HFFc6 (cell line): Measurements from ENCODE around the gene PPP1R8. TPM values are rescaled to one million over a fixed set of nuclear protein-coding genes. Genes with fewer than 3 reads are reported as not detected.
"Not testable (repeated sequence)": the region's sequence is repeated elsewhere in the genome, so short reads cannot be mapped to it uniquely, and the experiment has no call there.

Experiments used
- DNase-seq: peaks from one replicate; pipeline ENCODE4 v3.0.0-alpha.2; 2018
- H3K27ac Mint-ChIP-seq: 2 replicates; pipeline ENCODE4 v1.8.0; 2020; ENCODE audit warnings: mild to moderate bottlenecking, mixed read lengths
- H3K27me3 Mint-ChIP-seq: 2 replicates; pipeline ENCODE4 v1.8.0; 2021; ENCODE audit warnings: mild to moderate bottlenecking, moderate library complexity, mixed read lengths; ENCODE audit not compliant: insufficient read depth
- H3K36me3 Mint-ChIP-seq: 2 replicates; pipeline ENCODE4 v1.8.0; 2021; ENCODE audit warnings: low read depth, mixed read lengths
- H3K4me1 Mint-ChIP-seq: 2 replicates; pipeline ENCODE4 v1.8.0; 2020; ENCODE audit warnings: low read depth, mixed read lengths
- H3K4me3 Mint-ChIP-seq: 2 replicates; pipeline ENCODE4 v1.8.0; 2020; ENCODE audit warnings: mild to moderate bottlenecking, moderate library complexity, mixed read lengths
- H3K9me3 Mint-ChIP-seq: 2 replicates; pipeline ENCODE4 v1.8.0; 2020; ENCODE audit warnings: mild to moderate bottlenecking, mixed read lengths
- CTCF ChIP-seq: fragments of 200-600 bp; sonication (generic); IDR thresholded peaks from 2 replicates; pipeline ENCODE4 v1.5.0; 2021; ENCODE audit warnings: antibody characterized with exemption, mild to moderate bottlenecking
- total RNA-seq, 6 experiments: library from RNA; stranded (reverse); fragmentation: NEBNext Ultra II Directional; extraction: Animal tissue kit (Norgen Biotek cat#: 25700); gene quantifications; 2 replicates in 1 of 6; 3 replicates in 5 of 6; pipeline ENCODE4 v1.2.3, GENCODE V29; 2021

PPP1R8 gene
- total RNA-seq, 6 experiments from 2014 or later: 38.1 to 45.3 (median 39.1) TPM

GRCh38 chr1:27789540-27790041 is 41.0 kb upstream of the PPP1R8 start:
- Mint-ChIP-seq H3K9me3 (no peaks in the 10 kb centered on the region), H3K36me3 (peaks cover 18% of the 10 kb centered on the region), H3K27me3 (no peaks in the 10 kb centered on the region), H3K4me1 (peaks cover 45% of the 10 kb centered on the region), H3K27ac (peak overlapping the region; percentile 78), H3K4me3 (no peak overlapping the region)
- no peak for TF ChIP-seq CTCF
- peak; percentile 11 for DNase-seq

GRCh38 chr1:27790270-27790669 is 40.3 kb upstream of the PPP1R8 start:
- DNase-seq, H3K4me3 Mint-ChIP-seq, H3K9me3 Mint-ChIP-seq, H3K27me3 Mint-ChIP-seq, H3K27ac Mint-ChIP-seq: not testable (repeated sequence)
- peaks cover 23% of the 10 kb centered on the region for H3K36me3 Mint-ChIP-seq
- H3K4me1 Mint-ChIP-seq: peaks cover 38% of the 10 kb centered on the region

- Mint-ChIP-seq H3K9me3 (no peaks in the 10 kb centered on the region), H3K4me3 (no peak overlapping the region), H3K36me3 (peaks cover 39% of the 10 kb centered on the region), H3K27me3 (no peaks in the 10 kb centered on the region), H3K27ac (peak overlapping the region; percentile 36; the same call in 1 of the 2 replicates), H3K4me1 (peaks cover 10% of the 10 kb centered on the region)
- DNase-seq: no peak
- TF ChIP-seq CTCF: no peak
Measured at GRCh38 chr1:27795601-27796000, 35.0 kb upstream of the PPP1R8 start.

- no peak for DNase-seq
- Mint-ChIP-seq H3K36me3 (peaks cover 18% of the 10 kb centered on the region), H3K4me3 (no peak overlapping the region), H3K27me3 (no peaks in the 10 kb centered on the region), H3K27ac (no peak overlapping the region), H3K4me1 (no peaks in the 10 kb centered on the region), H3K9me3 (no peaks in the 10 kb centered on the region)
- TF ChIP-seq CTCF: no peak
Measured at GRCh38 chr1:27804791-27805190, 25.8 kb upstream of the PPP1R8 start.

- Mint-ChIP-seq H3K4me1 (no peaks in the 10 kb centered on the region), H3K36me3 (peaks cover 16% of the 10 kb centered on the region), H3K27ac (no peak overlapping the region), H3K4me3 (no peak overlapping the region), H3K9me3 (no peaks in the 10 kb centered on the region), H3K27me3 (no peaks in the 10 kb centered on the region)
- TF ChIP-seq CTCF: no peak
- DNase-seq: no peak
Measured at GRCh38 chr1:27806758-27807157, 23.8 kb upstream of the PPP1R8 start.

- DNase-seq: no peak
- Mint-ChIP-seq H3K27me3 (no peaks in the 10 kb centered on the region), H3K9me3 (no peaks in the 10 kb centered on the region), H3K4me1 (no peaks in the 10 kb centered on the region), H3K27ac (no peak overlapping the region), H3K36me3 (peaks cover 18% of the 10 kb centered on the region), H3K4me3 (no peak overlapping the region)
- no peak for TF ChIP-seq CTCF
Measured at GRCh38 chr1:27807385-27807784, 23.2 kb upstream of the PPP1R8 start.

GRCh38 chr1:27808131-27808530 is 22.5 kb upstream of the PPP1R8 start:
- H3K27ac Mint-ChIP-seq: not testable (repeated sequence)

More at GRCh38 chr1:27808131-27808530, 22.5 kb upstream of the PPP1R8 start:
- not testable (repeated sequence) for DNase-seq, H3K9me3 Mint-ChIP-seq, H3K27me3 Mint-ChIP-seq, H3K4me1 Mint-ChIP-seq, H3K4me3 Mint-ChIP-seq
- H3K36me3 Mint-ChIP-seq: peaks cover 13% of the 10 kb centered on the region
